HL-60 (cell line): ENCODE results near the gene UQCRQ.

Experiments used
- DNase-seq, 2 experiments: peaks; one replicate each; pipeline ENCODE4 v3.0.0-alpha.2; 2010 to 2020; ENCODE audit warnings: low read depth in 1 of 2, low spot score in 1 of 2
- H3K27ac ChIP-seq: fragments of 250-450 bp; sonication (Bioruptor Pico); replicated peaks from 2 replicates; pipeline ENCODE4 v1.5.1; 2020; ENCODE audit warnings: mild to moderate bottlenecking, moderate library complexity
- H3K27me3 ChIP-seq: fragments of 250-450 bp; sonication (Bioruptor Pico); 2 replicates; pipeline ENCODE4 v1.5.1; 2021; ENCODE audit warnings: mild to moderate bottlenecking, moderate library complexity; ENCODE audit not compliant: insufficient read depth, poor library complexity, severe bottlenecking
- H3K4me3 ChIP-seq: replicated peaks from 2 replicates; pipeline ENCODE4 v1.5.1; 2011; ENCODE audit warnings: mild to moderate bottlenecking, control low read depth, low read length; ENCODE audit not compliant: insufficient read depth
- CTCF ChIP-seq: IDR thresholded peaks from one replicate; pipeline ENCODE4 v1.5.1; 2011; ENCODE audit warnings: low read length, control low read depth, inconsistent platforms; ENCODE audit not compliant: insufficient read depth
- GABPA ChIP-seq: IDR thresholded peaks from 2 replicates; pipeline ENCODE4 v1.6.1; 2012; ENCODE audit warnings: low read depth
- POLR2AphosphoS5 ChIP-seq: IDR thresholded peaks from 2 replicates; pipeline ENCODE4 v1.6.1; 2012; ENCODE audit warnings: low read depth
- REST ChIP-seq: IDR thresholded peaks from 2 replicates; pipeline ENCODE4 v1.6.1; 2012; ENCODE audit warnings: low read depth; ENCODE audit not compliant: insufficient replicate concordance
- SPI1 ChIP-seq: IDR thresholded peaks from 2 replicates; pipeline ENCODE4 v1.6.1; 2012; ENCODE audit warnings: low read depth, mild to moderate bottlenecking, borderline replicate concordance

The UQCRQ gene

GRCh38 chr5:132856011-132856410 lies 10.4 kb upstream of the UQCRQ start:
- DNase-seq, result no peak
- Histone ChIP-seq H3K4me3 (no peak overlapping the region), H3K27ac (no peak overlapping the region), H3K27me3 (no peaks in the 10 kb centered on the region)
- TF ChIP-seq POLR2AphosphoS5 (no peak), GABPA (no peak), CTCF (no peak), SPI1 (no peak), REST (no peak)

GRCh38 chr5:132859889-132860437 lies 6.5 kb upstream of the UQCRQ start:
- Histone ChIP-seq H3K27ac (no peak overlapping the region), H3K4me3 (no peak overlapping the region), H3K27me3 (no peaks in the 10 kb centered on the region)
- TF ChIP-seq POLR2AphosphoS5 (no peak), REST (no peak), CTCF (no peak), GABPA (no peak), SPI1 (no peak)
- DNase-seq, result no peak

- Histone ChIP-seq H3K27ac (no peak overlapping the region), H3K4me3 (no peak overlapping the region), H3K27me3 (no peaks in the 10 kb centered on the region)
- no peak for DNase-seq
- TF ChIP-seq REST (no peak), SPI1 (no peak), CTCF (no peak), GABPA (no peak), POLR2AphosphoS5 (no peak)
Measured at GRCh38 chr5:132860742-132861141, 5.7 kb upstream of the UQCRQ start.
